ENCODE results near the gene FOXP1. TPM values are rescaled to one million over a fixed set of nuclear protein-coding genes. Genes with fewer than 3 reads are reported as not detected.

Gene FOXP1
- total RNA-seq, 1 experiment from 2014 or later: 75.3 TPM

- H4K91ac ChIP-seq (ENCODE audit: insufficient read length, low read depth, low read length): no peak overlapping the region
- H3K9me3 Mint-ChIP-seq: no peaks in the 10 kb centered on the region
- no peaks in the 10 kb centered on the region for H3K79me1 ChIP-seq (ENCODE audit: insufficient read depth, low read depth, low read length, poor library complexity, severe bottlenecking)
- H3K4me3 Mint-ChIP-seq: no peak overlapping the region
- no peak overlapping the region for H3K23ac ChIP-seq (ENCODE audit: insufficient read length, low read depth, low read length)
- H3K79me2 ChIP-seq (ENCODE audit: insufficient read depth, low read length): no peaks in the 10 kb centered on the region
- no peak overlapping the region for H3K27ac ChIP-seq (ENCODE audit: insufficient read length, low read depth, low read length)
- TF ChIP-seq CTCF (conservative IDR thresholded peaks at IDR 0.05): no peak
- no peak overlapping the region for H3K14ac ChIP-seq (ENCODE audit: insufficient read depth, low read length)
- no peaks in the 10 kb centered on the region for H3K27me3 Mint-ChIP-seq (ENCODE audit: low read depth)
- H2AK5ac ChIP-seq (ENCODE audit: insufficient read length, low read length): no peak overlapping the region
- no peaks in the 10 kb centered on the region for H3K9me3 ChIP-seq (ENCODE audit: control insufficient read depth, low read depth, low read length)
- H3K9ac ChIP-seq (ENCODE audit: extremely low read depth, insufficient read length, low read length): no peak overlapping the region
- H2BK15ac ChIP-seq (ENCODE audit: low read depth, low read length): no peak overlapping the region
- no peak overlapping the region for H4K8ac ChIP-seq (replicated peaks; ENCODE audit: insufficient read length, low read depth, low read length)
- H3K4me2 ChIP-seq (ENCODE audit: insufficient read depth, insufficient read length, low read length): no peak overlapping the region
- no peak overlapping the region for H3K18ac ChIP-seq (ENCODE audit: insufficient read length, low read depth, low read length)
- H3K23me2 ChIP-seq (ENCODE audit: insufficient read length, low read depth, low read length, poor library complexity, severe bottlenecking): no peaks in the 10 kb centered on the region
- no peak overlapping the region for H3K4ac ChIP-seq (ENCODE audit: low read depth, low read length)
- H2BK5ac ChIP-seq (ENCODE audit: insufficient read length, low read length): no peak overlapping the region
- H3K56ac ChIP-seq (ENCODE audit: insufficient read length, low read depth, low read length): no peak overlapping the region
- H3K4me1 Mint-ChIP-seq: peaks cover 15 to 18% of the 10 kb centered on the region in 2 experiments
- 0 out of 2 replicates have a peak, but pooled peaks cover 4% of the 10 kb centered on the region for H3K4me1 ChIP-seq (ENCODE audit: insufficient read depth, low read length)
- no peaks in the 10 kb centered on the region for H3K27me3 ChIP-seq (ENCODE audit: insufficient read depth, low read length)
- no peak overlapping the region for H2AFZ ChIP-seq (ENCODE audit: low read length)
- no peak overlapping the region for H2BK20ac ChIP-seq (ENCODE audit: low read depth, low read length, poor library complexity, severe bottlenecking)
- H4K20me1 ChIP-seq (ENCODE audit: control insufficient read depth, insufficient read depth, insufficient read length): no peaks in the 10 kb centered on the region
- no peak overlapping the region for H3T11ph ChIP-seq (ENCODE audit: low read length)
- H4K5ac ChIP-seq (ENCODE audit: insufficient read length, low read depth, low read length): no peak overlapping the region
- H3K27ac Mint-ChIP-seq: peak overlapping the region in 1 of 3 experiments; percentile 21; a peak in 1 of 7 replicates
- no peak overlapping the region for H2BK120ac ChIP-seq (ENCODE audit: low read depth, low read length, poor library complexity, severe bottlenecking)
- WGBS (ENCODE audit: extremely low coverage, insufficient read length, low lambda C conversion rate): no CpG with 5 or more reads among the region's 7 CpGs
- H2BK12ac ChIP-seq (ENCODE audit: insufficient read length, low read depth, low read length): no peak overlapping the region
- DNase-seq: no peak
- H3K36me3 Mint-ChIP-seq (ENCODE audit: insufficient read depth in 1 of 3, low read depth in 3 of 3): no peaks in the 10 kb centered on the region
These were observed 465.8 kb downstream of the FOXP1 start for GRCh38 chr3:71117572-71118247.

Data from H9 (cell line).